GM12878 (cell line): ENCODE measurements around the gene ZNF687. TPM values are rescaled to one million over a fixed set of nuclear protein-coding genes. Genes with fewer than 3 reads are reported as not detected.

Source experiments
- ASH2L ChIP-seq: fragments of 300-600, 200-600 bp; sonication (generic); IDR thresholded peaks from 2 replicates; pipeline ENCODE4 v1.6.1; 2017; ENCODE audit warnings: low read depth, mild to moderate bottlenecking, borderline replicate concordance
- EGR1 ChIP-seq, 2 experiments: IDR thresholded peaks; 1 replicate in 1 of 2; 2 replicates in 1 of 2; pipeline ENCODE4 v1.6.1; 2011 to 2012; ENCODE audit warnings: low read depth in 2 of 2, low read length in 2 of 2, borderline replicate concordance in 1 of 2, mild to moderate bottlenecking in 1 of 2, moderate library complexity in 1 of 2
- ETV6 ChIP-seq, 2 experiments: fragments of 450-650 bp in 1 of 2; IDR thresholded peaks in 1 of 2; conservative IDR thresholded peaks in 1 of 2; 2 replicates each; pipeline ENCODE4 v1.6.1; 2014; ENCODE audit warnings: antibody characterized with exemption in 1 of 2, borderline replicate concordance in 1 of 2, low read depth in 1 of 2, mild to moderate bottlenecking in 1 of 2, moderate library complexity in 1 of 2
- FOS ChIP-seq: IDR thresholded peaks from 3 replicates; pipeline ENCODE4 v1.6.1; 2011; ENCODE audit warnings: borderline replicate concordance; ENCODE audit not compliant: insufficient read length; ENCODE audit errors: extremely low read depth
- MEF2A ChIP-seq: IDR thresholded peaks from 2 replicates; pipeline ENCODE4 v1.6.1; 2011; ENCODE audit warnings: low read depth, mild to moderate bottlenecking, low read length, moderate library complexity; ENCODE audit not compliant: insufficient read depth
- NFYB ChIP-seq: IDR thresholded peaks from 2 replicates; pipeline ENCODE4 v1.6.1; 2011; ENCODE audit warnings: low read depth, mild to moderate bottlenecking, low read length, improper control_type of control experiment, moderate library complexity; ENCODE audit not compliant: insufficient read depth
- SIX5 ChIP-seq: IDR thresholded peaks from 2 replicates; pipeline ENCODE4 v1.6.1; 2011; ENCODE audit warnings: mild to moderate bottlenecking, low read depth, low read length, moderate library complexity; ENCODE audit not compliant: severe bottlenecking
- SMARCA5 ChIP-seq: fragments of 450-650 bp; IDR thresholded peaks from 2 replicates; pipeline ENCODE4 v1.6.1; 2017; ENCODE audit warnings: mild to moderate bottlenecking
- SUPT20H ChIP-seq: IDR thresholded peaks from 2 replicates; pipeline ENCODE4 v1.6.1; 2011; ENCODE audit warnings: low read depth, mild to moderate bottlenecking, low read length, moderate library complexity, borderline replicate concordance; ENCODE audit not compliant: control insufficient read depth
- ZZZ3 ChIP-seq: IDR thresholded peaks from 2 replicates; pipeline ENCODE4 v1.6.1; 2011; ENCODE audit warnings: low read depth; ENCODE audit not compliant: control insufficient read depth, insufficient read length
- polyA plus RNA-seq, 11 experiments: library from polyadenylated mRNA; depleted of rRNA in 4 of 11; unstranded in 6 of 11; stranded (reverse) in 5 of 11; fragments of >200 nt; fragmentation: Nextera tagmentation in 4 of 11; fragmentation: Illumina TruSeq in 1 of 11; extraction: Ambion mirVana in 4 of 11; extraction: Trizol in 1 of 11; gene quantifications; 1 replicate in 1 of 11; 2 replicates in 10 of 11; pipeline versions ENCODE4 v1.2.1 to v1.2.3, GENCODE V29; 2011 to 2016; ENCODE audit warnings: inconsistent platforms in 2 of 11, missing spikeins in 2 of 11, low read depth in 1 of 11
- total RNA-seq, 4 experiments: library from RNA; depleted of rRNA in 3 of 4; stranded (reverse); fragments of >200 nt in 3 of 4; fragmentation: Illumina TruSeq in 1 of 4; extraction: Trizol in 1 of 4; gene quantifications; 2 replicates each; pipeline versions ENCODE4 v1.2.1 to v1.2.3, GENCODE V29; 2013 to 2021
- TF ChIP-seq, protein P1 (sequence below): fragments of 450-650 bp; formaldehyde crosslinking; IDR thresholded peaks from 2 replicates; pipeline ENCODE4 v1.4.0; 2020; ENCODE audit warnings: mild to moderate bottlenecking, moderate library complexity
- TF ChIP-seq, protein P2 (sequence below): fragments of 450-650 bp; conservative IDR thresholded peaks from 2 replicates; pipeline ENCODE4 v1.6.1; 2017; ENCODE audit warnings: mild to moderate bottlenecking, moderate library complexity
- TF ChIP-seq, protein P3 (sequence below): fragments of 450-650 bp; IDR thresholded peaks from 2 replicates; pipeline ENCODE4 v1.6.1; 2017; ENCODE audit warnings: mild to moderate bottlenecking
- TF ChIP-seq, protein P4 (sequence below): IDR thresholded peaks from 2 replicates; pipeline ENCODE4 v1.6.1; 2012; ENCODE audit warnings: low read depth, low read length, improper control_type of control experiment

ZNF687 gene
- total and polyA plus RNA-seq, 10 of the 15 experiments (the other 5 are each of a cell fraction or from before 2014, with no cell fraction given): 0.08 to 30.9 (median 9.9) TPM

DNA sequence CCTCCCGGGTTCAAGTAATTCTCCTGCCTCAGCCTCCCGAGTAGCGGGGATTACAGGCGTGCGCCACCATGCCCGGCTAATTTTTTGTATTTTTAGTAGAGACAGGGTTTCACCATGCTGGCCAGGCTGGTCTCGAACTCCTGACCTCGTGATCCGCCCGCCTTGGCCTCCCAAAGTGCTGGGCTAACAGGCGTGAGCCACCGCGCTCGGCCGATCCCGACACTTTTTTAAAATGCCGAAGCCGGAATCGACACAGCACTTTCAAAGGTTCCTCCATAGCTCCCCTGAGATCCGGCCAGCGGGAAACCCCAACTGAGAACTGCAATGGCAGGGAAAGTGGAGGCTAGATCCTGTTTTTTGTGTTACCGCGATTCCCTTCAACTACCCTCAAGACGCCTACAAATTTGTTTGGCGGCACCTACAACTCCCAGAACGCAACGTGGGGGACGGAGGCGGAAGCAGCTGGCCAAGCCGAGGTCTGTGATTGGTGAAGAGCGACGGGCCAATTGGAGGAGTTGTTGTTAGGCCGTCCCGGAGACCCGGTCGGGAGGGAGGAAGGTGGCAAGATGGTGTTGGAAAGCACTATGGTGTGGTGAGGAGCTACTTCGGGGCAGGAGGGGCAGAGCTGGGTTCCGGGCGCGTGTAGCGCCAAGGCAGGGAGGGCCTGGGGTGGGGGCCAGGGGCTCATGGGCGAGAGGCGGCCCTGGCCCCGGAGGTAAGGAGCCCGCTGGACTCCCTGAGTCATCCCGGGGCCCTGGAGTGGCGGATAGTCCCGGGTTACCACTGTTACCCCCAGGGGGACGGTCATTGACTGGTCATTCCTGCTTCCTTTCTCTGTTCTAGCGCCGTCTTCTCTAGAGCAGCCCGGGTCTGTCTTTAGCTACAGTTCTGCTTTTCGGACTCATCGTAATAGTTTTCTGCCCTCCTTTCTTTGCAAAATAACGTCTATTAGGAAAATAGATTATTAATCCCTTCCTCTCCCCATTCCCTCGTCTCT is 27.6 kb upstream of the ZNF687 start, which contains the start of gene PSMD4 (continued):
- TF ChIP-seq, protein P1, sequence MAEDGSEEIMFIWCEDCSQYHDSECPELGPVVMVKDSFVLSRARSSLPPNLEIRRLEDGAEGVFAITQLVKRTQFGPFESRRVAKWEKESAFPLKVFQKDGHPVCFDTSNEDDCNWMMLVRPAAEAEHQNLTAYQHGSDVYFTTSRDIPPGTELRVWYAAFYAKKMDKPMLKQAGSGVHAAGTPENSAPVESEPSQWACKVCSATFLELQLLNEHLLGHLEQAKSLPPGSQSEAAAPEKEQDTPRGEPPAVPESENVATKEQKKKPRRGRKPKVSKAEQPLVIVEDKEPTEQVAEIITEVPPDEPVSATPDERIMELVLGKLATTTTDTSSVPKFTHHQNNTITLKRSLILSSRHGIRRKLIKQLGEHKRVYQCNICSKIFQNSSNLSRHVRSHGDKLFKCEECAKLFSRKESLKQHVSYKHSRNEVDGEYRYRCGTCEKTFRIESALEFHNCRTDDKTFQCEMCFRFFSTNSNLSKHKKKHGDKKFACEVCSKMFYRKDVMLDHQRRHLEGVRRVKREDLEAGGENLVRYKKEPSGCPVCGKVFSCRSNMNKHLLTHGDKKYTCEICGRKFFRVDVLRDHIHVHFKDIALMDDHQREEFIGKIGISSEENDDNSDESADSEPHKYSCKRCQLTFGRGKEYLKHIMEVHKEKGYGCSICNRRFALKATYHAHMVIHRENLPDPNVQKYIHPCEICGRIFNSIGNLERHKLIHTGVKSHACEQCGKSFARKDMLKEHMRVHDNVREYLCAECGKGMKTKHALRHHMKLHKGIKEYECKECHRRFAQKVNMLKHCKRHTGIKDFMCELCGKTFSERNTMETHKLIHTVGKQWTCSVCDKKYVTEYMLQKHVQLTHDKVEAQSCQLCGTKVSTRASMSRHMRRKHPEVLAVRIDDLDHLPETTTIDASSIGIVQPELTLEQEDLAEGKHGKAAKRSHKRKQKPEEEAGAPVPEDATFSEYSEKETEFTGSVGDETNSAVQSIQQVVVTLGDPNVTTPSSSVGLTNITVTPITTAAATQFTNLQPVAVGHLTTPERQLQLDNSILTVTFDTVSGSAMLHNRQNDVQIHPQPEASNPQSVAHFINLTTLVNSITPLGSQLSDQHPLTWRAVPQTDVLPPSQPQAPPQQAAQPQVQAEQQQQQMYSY (CRISPR knock-in tag): no peak
- TF ChIP-seq, protein P2, sequence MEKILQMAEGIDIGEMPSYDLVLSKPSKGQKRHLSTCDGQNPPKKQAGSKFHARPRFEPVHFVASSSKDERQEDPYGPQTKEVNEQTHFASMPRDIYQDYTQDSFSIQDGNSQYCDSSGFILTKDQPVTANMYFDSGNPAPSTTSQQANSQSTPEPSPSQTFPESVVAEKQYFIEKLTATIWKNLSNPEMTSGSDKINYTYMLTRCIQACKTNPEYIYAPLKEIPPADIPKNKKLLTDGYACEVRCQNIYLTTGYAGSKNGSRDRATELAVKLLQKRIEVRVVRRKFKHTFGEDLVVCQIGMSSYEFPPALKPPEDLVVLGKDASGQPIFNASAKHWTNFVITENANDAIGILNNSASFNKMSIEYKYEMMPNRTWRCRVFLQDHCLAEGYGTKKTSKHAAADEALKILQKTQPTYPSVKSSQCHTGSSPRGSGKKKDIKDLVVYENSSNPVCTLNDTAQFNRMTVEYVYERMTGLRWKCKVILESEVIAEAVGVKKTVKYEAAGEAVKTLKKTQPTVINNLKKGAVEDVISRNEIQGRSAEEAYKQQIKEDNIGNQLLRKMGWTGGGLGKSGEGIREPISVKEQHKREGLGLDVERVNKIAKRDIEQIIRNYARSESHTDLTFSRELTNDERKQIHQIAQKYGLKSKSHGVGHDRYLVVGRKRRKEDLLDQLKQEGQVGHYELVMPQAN: 0 out of 2 replicates have a peak, but pooled peaks have one; percentile 38
- no peak for TF ChIP-seq SUPT20H
- peak in 1 of 2 experiments; percentile 57; a peak in 1 of 3 replicates for TF ChIP-seq EGR1 (IDR thresholded peaks at IDR 0.05; ENCODE audit: borderline replicate concordance in 1 of 2, low read depth in 2 of 2, low read length in 2 of 2)
- TF ChIP-seq ZZZ3: no peak
- TF ChIP-seq, protein P3, sequence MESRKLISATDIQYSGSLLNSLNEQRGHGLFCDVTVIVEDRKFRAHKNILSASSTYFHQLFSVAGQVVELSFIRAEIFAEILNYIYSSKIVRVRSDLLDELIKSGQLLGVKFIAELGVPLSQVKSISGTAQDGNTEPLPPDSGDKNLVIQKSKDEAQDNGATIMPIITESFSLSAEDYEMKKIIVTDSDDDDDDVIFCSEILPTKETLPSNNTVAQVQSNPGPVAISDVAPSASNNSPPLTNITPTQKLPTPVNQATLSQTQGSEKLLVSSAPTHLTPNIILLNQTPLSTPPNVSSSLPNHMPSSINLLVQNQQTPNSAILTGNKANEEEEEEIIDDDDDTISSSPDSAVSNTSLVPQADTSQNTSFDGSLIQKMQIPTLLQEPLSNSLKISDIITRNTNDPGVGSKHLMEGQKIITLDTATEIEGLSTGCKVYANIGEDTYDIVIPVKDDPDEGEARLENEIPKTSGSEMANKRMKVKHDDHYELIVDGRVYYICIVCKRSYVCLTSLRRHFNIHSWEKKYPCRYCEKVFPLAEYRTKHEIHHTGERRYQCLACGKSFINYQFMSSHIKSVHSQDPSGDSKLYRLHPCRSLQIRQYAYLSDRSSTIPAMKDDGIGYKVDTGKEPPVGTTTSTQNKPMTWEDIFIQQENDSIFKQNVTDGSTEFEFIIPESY: peak; percentile 47; the same call in 1 of the 2 replicates
- no peak for TF ChIP-seq ETV6 (conservative IDR thresholded peaks at IDR 0.05 in 1 of 2, IDR thresholded peaks at IDR 0.05 in 1 of 2; ENCODE audit: borderline replicate concordance in 1 of 2, low read depth in 1 of 2)
- TF ChIP-seq SMARCA5: no peak
- peak; percentile 96 for TF ChIP-seq NFYB
- peak; percentile 85 for TF ChIP-seq SIX5
- TF ChIP-seq ASH2L: no peak
- peak; percentile 76 for TF ChIP-seq FOS
- TF ChIP-seq MEF2A: no peak
- TF ChIP-seq, protein P4, sequence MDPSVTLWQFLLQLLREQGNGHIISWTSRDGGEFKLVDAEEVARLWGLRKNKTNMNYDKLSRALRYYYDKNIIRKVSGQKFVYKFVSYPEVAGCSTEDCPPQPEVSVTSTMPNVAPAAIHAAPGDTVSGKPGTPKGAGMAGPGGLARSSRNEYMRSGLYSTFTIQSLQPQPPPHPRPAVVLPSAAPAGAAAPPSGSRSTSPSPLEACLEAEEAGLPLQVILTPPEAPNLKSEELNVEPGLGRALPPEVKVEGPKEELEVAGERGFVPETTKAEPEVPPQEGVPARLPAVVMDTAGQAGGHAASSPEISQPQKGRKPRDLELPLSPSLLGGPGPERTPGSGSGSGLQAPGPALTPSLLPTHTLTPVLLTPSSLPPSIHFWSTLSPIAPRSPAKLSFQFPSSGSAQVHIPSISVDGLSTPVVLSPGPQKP: peak; percentile 64; the same call in 1 of the 2 replicates
